Endometrial microvascular endothelial cells (primary cell): ENCODE results near the gene GRID1. TPM values are rescaled to one million over a fixed set of nuclear protein-coding genes. Genes with fewer than 3 reads are reported as not detected.

Source experiments
- in situ Hi-C: cut with HindIII; loops from 2 replicates; pipeline ENCODE4 v1.10.0; 2017; ENCODE audit warnings: low sequenced_read_pairs, low pct_unique_long_range_greater_than_20kb; ENCODE audit errors: inconsistent ontology term
- total RNA-seq: library from RNA; depleted of rRNA; stranded (reverse); fragments of >200 nt; gene quantifications from one replicate; pipeline ENCODE4 v1.2.3, GENCODE V29; 2015; ENCODE audit errors: inconsistent ontology term

GRID1 gene
- total RNA-seq, 1 donor from 2014 or later: not detected

DNA sequence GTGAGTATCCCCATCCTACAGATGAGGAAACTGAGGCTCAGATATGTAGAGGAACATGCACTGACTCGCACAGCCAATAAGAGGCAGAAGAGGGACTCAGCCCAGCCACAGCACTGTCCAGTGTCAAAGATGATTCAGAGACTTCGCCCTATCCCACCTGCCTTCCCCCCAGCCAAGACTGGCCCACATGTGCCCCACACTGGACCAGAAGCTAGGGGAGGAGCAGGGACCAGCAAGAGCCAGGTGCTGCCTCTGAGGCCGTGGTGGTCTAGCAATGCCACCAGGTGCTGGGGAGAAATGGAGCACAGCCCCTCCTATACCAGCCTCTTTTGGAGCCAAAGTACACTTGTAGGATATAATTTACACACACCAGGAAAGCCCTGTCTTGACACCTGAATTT, 22.3 kb downstream of the GRID1 start:
- in situ Hi-C loops: no loop called here

DNA sequence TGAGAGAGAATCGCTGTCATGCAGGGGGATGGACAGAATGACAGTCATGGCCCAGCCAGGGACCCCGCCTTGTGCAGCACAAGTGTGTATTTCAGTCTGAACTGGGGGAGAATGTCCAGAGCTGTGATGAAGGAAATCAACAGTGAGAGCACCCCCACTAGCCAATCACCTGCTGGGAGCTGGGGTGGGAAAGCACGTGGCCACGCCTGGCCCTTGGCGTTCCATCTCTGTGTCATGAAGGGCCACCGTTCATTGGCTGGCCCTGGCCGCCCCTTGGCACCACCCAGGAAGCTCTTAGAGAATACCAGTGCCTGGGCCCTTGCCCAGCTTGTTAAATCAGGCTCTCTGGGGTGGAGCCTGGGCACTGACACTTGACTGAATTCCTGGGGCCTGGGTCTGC, 22.8 kb downstream of the GRID1 start:
- in situ Hi-C loops: no loop called here

DNA sequence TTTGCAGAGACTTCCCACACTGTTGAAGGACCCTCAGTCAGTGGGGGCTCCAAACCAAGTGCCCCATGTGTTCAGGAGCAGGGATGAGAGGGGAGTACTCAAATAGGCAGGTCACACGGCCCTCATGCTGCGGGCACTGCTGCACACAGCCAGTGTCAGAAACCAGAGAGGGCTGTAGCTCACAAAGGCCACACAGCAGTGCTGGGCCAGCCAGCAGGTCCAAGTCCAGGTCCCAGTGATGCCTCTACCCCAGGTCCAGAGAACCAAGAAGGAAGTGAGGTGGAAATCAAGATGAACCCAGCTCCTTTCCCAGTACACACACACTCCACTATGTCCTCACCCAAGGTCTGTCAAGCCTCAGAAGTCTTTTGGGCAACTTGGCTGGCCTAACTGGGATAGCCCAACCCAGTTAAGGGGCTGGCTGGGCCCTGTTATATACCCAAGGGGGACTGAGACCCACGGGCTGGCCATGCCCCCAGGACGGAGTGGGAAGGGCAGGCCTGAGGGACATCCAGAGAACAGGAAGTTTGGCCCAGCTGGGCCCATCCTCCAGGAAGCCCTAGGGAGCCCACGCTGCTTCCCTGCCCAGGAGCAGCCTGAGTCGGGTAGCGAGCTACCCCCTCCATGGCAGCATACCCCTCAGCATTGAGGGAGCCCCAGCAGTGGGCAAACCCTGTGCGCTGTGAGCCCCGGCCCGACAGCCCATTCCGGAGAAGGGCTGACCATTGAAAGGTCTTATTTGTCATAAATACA, 24.3 kb downstream of the GRID1 start:
- in situ Hi-C loops: no loop called here

DNA sequence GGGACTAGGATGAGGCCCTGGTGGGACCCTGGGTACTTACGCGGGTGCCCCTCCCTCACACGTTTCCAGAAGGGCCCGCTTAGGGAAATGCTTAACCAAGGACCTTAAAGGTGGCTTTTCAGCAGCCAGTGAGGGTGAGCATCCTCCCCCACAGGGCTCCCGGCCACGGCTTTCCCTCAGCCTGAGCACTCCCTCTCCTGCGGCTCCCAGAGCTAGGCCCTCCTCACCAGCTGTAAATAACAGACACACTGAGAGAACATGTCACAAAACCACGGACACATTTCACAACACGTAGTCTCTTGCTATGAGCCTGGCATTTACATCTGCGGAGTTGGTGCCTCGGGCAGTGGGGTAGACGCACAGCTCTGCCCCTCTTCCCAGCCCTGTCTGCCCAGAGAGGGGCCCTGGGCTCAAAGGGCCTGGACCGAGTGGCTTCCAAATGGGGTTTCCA, 25.2 kb downstream of the GRID1 start:
- in situ Hi-C loops: no loop called here

DNA sequence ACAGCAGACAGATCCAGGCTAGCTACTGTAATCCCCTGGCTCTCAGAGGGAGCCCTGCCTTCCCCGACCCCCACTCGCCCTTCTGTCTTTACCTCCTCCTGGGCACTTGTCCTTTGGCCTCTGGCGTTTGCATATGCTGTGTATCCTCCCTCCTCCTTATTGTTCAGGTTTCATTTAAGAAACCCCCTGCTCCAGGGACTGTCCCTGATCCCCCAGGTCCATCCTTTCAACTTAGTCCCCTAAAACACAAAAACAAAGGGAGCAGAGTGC, 25.7 kb downstream of the GRID1 start:
- in situ Hi-C loops: no loop called here

DNA sequence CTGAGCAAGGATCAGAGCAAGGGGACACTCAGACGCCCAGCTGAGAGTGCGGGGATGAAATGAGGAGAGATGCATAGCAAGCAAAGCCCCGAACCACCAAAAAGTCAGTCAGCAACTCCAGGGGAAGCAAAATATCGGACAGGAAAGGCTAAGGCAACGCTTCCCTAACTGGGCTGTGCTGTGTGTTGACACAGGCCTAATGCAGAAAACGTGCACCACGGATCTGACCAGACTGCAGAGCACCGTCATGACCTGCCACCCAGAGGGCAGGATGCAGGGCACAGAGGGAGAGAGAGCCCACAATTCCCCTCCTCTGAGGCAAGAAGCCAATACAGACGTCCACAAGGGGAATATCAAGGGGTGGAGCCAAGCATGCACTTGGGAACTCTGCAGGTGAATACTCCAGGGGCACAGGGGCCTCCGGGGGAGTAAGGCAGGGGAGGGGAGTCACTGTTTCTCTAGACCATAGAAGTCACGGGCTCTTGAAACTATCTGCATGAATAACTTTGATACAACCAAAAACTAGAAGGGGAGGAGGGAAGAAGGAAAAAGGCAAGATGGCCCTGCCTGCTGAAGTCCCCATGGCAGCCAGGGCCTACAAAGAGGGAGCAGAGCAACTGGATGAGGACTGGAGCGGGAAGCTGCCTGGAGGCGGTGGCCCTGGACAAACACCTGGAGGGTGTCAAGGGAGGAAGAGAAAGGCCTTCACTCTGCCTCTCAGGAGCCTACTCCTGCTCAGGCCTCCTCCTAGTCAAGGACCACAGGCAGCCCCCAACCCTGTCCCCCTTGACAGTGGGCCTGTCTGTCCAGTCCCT, 26.2 kb downstream of the GRID1 start:
- in situ Hi-C loops: no loop called here

DNA sequence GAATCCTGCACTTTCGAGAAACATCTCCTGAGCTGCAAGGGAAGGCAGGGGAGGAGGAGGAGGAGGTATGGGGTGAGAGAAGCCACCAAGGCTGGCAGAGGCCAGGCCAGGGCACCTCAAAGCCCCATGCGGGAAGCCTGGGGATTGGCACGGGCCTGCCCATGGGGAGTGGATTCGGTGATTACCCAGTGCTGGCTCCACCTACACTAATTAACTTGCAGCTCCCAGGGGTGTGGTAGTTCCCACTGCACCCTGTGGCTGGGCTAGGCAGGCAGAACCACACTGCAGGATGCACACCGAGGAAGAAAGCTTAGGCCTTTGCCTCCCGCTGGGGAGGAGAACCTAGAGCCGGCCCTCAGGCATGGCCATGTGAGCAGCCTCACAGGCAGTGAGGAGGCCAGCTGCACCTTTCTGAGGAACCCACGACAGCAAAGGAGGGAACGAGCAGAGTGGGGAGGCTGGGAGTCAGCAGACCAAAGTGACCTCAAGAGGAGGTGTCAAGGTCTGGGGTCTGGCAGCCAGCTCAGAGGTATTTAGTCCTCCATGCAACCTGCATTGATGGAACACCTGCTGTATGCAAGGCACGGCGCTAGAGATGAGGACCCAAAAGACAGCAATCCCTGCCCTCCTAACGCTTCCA, 27.2 kb downstream of the GRID1 start:
- in situ Hi-C loops: no loop called here

DNA sequence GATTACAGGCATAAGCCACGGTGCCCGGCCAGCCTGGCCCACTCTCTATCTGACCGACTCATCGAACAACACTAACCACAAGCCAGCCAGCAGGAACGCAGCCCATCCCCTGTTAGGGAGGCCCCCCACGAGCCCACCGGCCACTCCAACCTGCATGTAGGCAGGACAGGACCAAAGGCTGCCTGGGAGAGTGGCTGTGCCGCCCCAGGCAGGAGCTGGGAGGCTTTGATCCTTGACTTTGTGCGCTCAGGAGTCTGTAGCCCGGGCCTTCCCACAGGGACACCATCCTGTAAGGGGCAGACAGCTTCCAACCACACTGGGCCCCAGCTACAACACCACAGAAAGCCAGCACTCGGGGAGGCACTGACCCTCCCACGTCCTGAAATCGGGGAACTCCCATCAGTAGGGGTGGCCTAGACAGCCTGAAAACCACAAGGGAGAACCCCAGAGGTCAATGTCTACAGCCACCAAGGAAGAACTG, 29.4 kb downstream of the GRID1 start:
- in situ Hi-C loops: no loop called here

DNA sequence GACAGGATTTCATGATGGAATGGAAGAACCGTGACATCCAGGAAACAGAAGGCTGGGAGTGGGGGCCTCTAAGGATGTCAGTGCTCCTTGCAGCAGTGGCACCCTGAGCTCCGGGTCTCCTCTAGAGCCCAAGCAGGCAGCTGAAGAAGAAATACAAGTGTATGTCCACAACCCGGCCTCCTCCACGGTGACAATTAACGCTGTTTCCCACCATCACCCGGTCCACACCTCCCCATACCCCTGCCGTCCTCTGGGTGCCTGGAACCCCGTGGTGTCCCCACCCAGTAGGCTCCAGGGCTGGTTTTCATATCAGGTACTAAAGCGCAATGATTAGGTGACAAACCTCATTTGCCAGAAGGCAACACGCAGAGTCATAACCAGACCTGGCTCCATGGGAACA, 30.3 kb downstream of the GRID1 start:
- in situ Hi-C loops: no loop called here

DNA sequence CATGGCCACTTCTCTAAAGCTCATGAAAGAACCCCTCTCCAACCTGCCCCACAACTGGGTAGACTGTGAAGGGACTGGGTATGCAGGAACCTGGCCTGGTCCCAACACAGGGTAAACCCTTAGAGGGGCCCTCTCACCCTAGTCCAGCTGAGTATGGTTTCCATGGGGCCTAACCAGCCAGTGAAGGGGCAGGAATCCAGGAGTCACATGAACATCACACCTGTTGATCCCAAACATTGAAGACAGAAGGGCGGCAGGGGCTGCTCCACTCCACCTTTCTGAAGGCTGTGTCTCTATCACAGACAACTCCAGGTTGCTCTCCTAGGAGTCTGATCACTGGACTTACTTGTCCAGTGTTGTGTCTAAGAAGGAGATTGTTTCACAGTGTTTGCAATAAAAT, 30.8 kb downstream of the GRID1 start:
- in situ Hi-C loops: no loop called here

DNA sequence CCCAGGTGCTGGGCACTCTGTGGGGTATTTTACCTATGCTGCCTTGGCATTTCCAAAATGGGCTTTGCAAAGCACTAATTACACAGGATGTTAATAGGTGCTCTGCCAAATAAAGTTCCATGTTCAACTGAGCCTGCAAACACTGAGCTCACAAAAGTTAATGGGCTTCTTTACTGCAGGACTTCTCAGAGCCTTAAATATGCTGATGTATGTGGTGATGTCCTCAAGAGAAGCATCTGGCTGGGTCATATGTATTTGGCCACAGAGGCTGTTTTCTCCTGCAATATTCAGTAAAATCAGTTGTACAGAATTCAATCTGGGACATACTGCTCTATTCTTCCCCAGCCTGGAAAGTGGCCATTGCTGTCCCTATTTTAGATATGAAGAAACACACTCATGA, 31.3 kb downstream of the GRID1 start:
- in situ Hi-C loops: no loop called here

DNA sequence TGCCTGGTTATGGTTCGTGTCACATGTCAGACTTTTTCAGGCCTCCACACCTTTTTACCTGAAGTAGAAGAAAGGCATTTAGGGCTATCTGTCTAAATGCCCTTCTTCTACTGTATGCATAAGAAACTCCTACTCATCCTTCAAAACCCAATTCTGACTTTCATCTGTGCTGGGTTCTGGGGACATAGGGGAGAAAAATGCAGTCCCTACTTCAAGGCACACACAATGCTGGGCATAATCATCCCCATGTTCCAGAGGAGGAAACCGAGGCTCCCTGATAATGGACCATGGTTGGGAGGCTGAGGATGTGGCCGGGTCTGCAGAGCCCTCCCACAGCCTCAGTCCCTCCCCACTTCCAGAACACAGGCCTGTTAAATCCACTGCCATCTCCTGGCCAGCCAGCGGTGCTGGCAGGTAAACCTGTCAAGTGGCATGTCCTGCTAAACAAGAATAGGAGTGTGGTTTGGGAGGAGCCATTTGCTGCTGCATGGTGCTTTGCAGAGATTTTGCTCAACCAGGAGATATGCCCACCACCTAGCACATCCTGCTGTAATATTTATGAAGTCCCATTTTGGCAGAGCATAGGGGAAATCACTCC, 32.0 kb downstream of the GRID1 start:
- in situ Hi-C loops: no loop called here

DNA sequence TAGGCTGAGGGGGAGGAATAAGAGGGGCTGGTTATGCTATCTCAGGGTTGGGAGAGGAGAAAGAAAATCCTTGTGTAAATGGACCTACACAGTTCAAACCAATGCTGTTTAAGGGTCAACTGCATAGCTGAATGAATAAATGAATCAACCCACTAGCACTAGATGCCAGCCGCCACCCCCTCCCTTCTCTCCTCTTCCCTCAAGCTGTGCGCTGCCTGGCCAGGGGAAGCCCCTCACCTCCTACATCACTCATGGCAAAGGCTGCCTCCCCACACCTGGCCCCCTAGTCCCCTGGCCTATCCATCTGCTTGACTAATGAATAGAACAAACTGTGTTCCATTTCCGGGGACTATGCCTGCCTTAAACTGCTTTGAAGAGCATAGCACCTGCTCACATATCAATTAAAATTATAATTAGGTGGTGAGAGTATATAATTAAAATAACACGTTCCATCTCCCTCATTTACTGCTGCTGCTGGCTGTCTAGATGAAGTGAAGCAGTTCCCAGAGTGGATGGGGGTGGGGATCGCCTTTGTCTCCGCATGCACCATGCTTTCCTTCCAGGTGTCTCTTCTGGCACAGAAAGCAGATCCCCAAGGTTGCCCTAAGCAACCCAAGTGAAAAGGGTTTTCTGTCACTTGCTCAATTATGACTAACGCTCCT, 32.6 kb downstream of the GRID1 start:
- in situ Hi-C loops: no loop called here

DNA sequence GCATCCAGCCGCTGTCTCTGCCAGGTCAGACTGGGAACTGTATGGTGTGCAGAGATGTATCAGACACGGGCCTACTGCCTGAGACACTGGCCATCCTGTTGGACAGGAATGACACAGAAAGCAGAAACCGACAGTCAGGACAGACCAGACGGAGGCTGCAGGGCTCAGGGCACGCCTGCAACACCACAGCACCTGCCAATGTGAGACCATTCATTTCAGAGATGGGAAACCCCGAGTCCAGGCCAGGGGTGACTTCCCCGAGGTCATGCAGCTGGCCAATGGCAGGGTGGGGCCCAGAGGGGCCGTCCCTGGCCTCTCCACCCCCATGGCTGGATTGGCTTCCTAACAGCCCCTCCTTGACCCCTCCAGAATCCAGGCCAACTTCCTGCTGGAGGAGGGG, 34.7 kb downstream of the GRID1 start:
- in situ Hi-C loops: no loop called here

DNA sequence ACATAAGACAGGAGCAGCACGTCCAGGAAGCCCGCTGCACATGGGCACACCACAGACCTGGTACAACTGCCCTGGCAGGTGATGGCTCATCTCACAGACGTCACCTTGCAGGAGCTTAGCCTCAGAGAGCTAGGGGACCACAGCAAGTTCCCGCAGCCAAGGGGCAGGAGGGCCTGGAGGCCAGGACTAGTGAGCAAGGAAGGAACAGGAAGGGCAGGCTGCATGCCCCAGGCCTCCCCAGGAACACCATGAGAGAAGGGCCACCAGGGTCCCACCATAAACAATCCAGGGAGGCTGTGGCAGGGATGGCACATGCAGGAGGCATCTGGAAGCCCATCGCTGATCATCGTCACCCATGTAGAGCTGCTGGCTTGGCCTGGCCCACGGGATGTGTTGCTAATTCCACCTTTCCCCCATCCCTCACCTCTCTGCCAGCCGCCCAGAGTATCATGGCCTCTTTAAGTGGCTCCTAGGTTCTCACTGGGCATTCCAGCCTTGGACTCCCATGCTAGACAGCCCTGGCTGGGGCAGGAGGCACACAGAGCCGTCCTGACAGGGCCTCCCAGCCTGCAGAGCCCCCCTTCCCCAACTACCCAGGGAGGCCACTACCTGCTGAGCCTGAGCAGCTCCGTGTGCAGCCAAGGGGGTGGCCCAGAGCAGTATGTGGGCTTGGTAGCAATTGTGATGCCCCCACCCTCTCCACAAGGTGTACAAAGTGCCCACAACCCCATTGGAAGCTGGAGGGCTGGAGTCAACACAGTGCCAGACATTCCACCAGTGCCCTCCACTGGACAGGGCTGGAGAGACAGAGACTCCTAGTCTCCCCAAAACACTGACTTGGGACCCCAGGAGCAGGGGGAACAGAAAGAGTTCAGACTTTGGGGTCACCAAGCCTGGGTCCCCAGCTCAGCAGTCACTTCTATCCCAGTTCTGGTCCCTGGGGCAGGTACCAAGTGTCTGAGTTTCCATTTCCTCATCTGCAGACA, 35.5 kb downstream of the GRID1 start:
- in situ Hi-C loops: no loop called here

DNA sequence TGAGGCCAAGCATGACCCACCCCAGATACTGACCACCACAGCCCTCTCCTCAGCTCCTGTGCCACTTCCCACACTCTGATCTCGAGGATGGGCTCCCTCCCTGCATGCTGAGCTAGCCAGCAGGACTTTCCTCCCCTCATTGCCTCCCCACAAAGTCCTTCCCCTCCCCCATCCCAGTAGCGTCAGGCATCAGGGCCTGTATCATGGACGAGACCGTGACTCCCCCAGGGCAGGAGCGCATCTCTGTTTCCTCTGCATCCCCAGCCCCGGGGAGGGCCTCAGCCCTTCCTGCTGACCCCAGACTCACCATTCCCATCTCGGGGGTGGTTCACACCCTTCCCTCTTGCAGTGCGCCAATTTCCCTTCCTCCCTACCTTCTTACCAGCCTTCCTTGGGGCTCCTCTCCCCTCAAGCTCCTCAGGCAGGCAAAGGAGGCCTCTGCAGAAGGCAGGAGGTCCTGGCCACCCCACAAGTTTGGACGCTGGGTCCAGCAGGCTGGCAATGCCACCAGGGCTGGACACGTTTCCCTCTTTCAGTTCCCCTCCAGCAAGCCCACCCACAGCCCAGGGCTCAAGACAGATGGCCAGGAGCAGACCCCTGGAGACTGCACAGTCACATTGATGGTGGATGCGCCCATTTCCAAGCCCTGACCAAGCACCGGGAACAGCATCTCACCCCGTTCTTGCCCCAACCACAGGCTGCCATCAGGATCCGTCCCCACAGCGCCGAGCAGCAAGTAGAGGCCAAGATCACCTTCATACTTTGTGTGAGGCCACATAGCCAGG, 36.5 kb downstream of the GRID1 start:
- in situ Hi-C loops: no loop called here

DNA sequence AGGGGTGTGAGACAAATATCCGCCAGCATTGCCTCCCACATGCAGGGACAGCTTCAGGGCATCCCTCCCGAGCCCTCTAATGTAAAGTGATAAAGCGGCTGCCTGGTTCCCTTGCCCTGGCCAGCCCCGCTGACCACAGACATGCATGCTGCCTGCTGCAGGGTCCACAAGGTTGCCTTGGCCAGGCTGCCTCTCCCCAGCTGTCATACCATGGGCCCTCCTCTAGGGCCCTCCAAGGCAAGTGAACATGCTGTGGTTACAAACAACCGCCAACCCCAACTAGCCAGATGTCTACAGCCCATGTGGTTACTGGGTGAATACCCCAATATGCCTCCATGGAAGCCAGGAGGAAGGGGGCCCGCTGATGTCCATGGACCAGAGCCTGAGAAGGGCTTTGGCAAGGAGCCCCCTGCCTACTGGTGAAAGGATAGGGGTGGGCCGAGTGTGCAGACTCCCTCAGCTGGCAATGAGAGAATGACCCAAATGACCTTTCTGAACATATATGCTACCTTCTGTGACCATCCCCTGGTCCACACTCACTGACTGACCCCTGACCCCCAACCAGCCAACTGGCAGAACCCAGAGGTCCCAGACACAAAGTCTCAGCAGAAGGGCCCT, 37.4 kb downstream of the GRID1 start:
- in situ Hi-C loops: no loop called here
